Transverse colon (tissue), 4 donors: ENCODE measurements around the gene MIX23. TPM values are rescaled to one million over a fixed set of nuclear protein-coding genes. Genes with fewer than 3 reads are reported as not detected.

ENCODE experiments used
- DNase-seq: peaks from one replicate; pipeline ENCODE4 v3.0.0-alpha.2; 2019
- H3K27ac ChIP-seq, 4 donors: fragments of 200-600 bp; sonication (generic); 2 replicates each; pipeline ENCODE4 v1.5.1; 2016 to 2018; ENCODE audit warnings: inconsistent platforms in 4 of 4
- H3K27me3 ChIP-seq: fragments of 200-600 bp; sonication (generic); 2 replicates; pipeline ENCODE4 v1.5.1; 2017; ENCODE audit warnings: inconsistent platforms
- H3K36me3 ChIP-seq, 4 donors: fragments of 200-600 bp; sonication (generic); 2 replicates each; pipeline ENCODE4 v1.5.1; 2017 to 2019; ENCODE audit warnings: inconsistent platforms in 4 of 4
- H3K4me1 ChIP-seq, 4 donors: fragments of 200-600 bp; sonication (generic); 2 replicates each; pipeline ENCODE4 v1.5.1; 2017 to 2020; ENCODE audit warnings: inconsistent platforms in 4 of 4
- H3K4me3 ChIP-seq, 4 donors: fragments of 200-600 bp; sonication (generic); 1 replicate in 1 of 4; 2 replicates in 3 of 4; pipeline versions ENCODE4 v1.5.1 to v1.6.1; 2017 to 2019; ENCODE audit warnings: inconsistent platforms in 4 of 4
- H3K9me3 ChIP-seq, 2 donors: fragments of 200-600 bp; sonication (generic); 2 replicates each; pipeline ENCODE4 v1.5.1; 2017 to 2019; ENCODE audit warnings: inconsistent platforms in 2 of 2
- EP300 ChIP-seq: sonication (generic); formaldehyde crosslinking; IDR thresholded peaks from one replicate; pipeline ENCODE4 v1.6.1; 2017; ENCODE audit warnings: antibody characterized with exemption, low read depth
- POLR2A ChIP-seq: fragments of 450-650 bp; IDR thresholded peaks from one replicate; pipeline ENCODE4 v1.6.1; 2016; ENCODE audit warnings: antibody characterized with exemption, mild to moderate bottlenecking, moderate library complexity
- POLR2AphosphoS5 ChIP-seq, 3 donors: sonication (generic); formaldehyde crosslinking; IDR thresholded peaks; one replicate each; pipeline ENCODE4 v1.6.1; 2016; ENCODE audit warnings: antibody characterized with exemption in 3 of 3
- WGBS, 2 donors: methylation state at CpG; one replicate each; pipeline ENCODE4 v1.1.5; 2018; ENCODE audit warnings: low coverage in 1 of 2; 5-methylcytosine and 5-hydroxymethylcytosine counted together
- in situ Hi-C, 4 donors: fragments of 200-750 bp; cut with MboI; loops; one replicate each; pipeline versions ENCODE4 v1.15.0 to v1.15.1; 2017; ENCODE audit warnings: low sequenced_read_pairs in 3 of 4, low pct_ligation_motif_present in 1 of 4, low pct_unique_long_range_greater_than_20kb in 1 of 4
- intact Hi-C: fragments of 100-400 bp; cut with DNase I; formaldehyde crosslinking; loops from one replicate; pipeline ENCODE4 v1.15.1; 2023; ENCODE audit warnings: low total_unique reads
- total RNA-seq, 4 donors: library from RNA; depleted of rRNA; stranded (reverse); fragments of >200 nt; gene quantifications; one replicate each; pipeline ENCODE4 v1.1.0, GENCODE V29; 2016
- TF ChIP-seq, protein P1 (sequence below), 5 experiments: fragments of 200-600 bp in 3 of 5; fragments of 450-650 bp in 2 of 5; sonication (generic) in 3 of 5; IDR thresholded peaks; 1 replicate in 2 of 5; 2 replicates in 3 of 5; pipeline ENCODE4 v1.5.1; 2016 to 2017; ENCODE audit warnings: antibody characterized with exemption in 5 of 5, inconsistent platforms in 3 of 5, mild to moderate bottlenecking in 2 of 5, moderate library complexity in 1 of 5

MIX23 gene
- total RNA-seq, 4 donors from 2014 or later: 4.5 to 28.7 (median 10.7) TPM

DNA sequence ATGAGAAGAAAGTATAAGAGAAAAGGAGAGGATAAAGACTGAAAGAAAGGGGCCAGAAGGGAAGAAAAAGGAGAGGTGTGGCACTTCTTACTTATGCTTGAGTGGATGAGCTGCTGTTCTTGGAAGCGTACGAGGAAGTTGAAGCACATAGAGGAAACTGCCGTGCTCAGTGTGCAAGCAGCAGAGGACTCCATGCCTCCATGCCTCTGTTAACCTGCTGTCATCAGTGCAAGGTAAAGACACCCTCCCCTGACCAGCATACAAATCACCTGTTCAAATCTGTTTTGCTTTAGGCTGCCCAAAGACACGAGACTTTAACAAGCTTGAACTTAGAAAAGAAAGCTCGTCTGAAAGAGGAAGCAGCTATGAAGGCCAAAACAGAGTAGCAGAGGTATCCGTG, 26.4 kb upstream of the MIX23 start:
- H3K36me3 ChIP-seq: peaks cover 0 to 57% (median 26%) of the 10 kb centered on the region in 4 donors
- DNase-seq: no peak
- H3K4me1 ChIP-seq: peaks cover 0 to 14% (median under 1%) of the 10 kb centered on the region in 4 donors
- intact Hi-C loops (no loop called here), in situ Hi-C loops (loop anchor here in 1 of 4 donors (25.0 kb wide), 1 partner anchor 278 kb away; the partner anchor contains the start of gene PARP14)
- 81 to 84% methylated on average over 6 of the region's 6 CpGs for WGBS, 2 donors
- H3K9me3 ChIP-seq: no peaks in the 10 kb centered on the region
- no peak overlapping the region for H3K27ac ChIP-seq
- TF ChIP-seq EP300 (no peak), POLR2A (no peak), POLR2AphosphoS5 (IDR thresholded peaks at IDR 0.05) (no peak)
- TF ChIP-seq, protein P1, sequence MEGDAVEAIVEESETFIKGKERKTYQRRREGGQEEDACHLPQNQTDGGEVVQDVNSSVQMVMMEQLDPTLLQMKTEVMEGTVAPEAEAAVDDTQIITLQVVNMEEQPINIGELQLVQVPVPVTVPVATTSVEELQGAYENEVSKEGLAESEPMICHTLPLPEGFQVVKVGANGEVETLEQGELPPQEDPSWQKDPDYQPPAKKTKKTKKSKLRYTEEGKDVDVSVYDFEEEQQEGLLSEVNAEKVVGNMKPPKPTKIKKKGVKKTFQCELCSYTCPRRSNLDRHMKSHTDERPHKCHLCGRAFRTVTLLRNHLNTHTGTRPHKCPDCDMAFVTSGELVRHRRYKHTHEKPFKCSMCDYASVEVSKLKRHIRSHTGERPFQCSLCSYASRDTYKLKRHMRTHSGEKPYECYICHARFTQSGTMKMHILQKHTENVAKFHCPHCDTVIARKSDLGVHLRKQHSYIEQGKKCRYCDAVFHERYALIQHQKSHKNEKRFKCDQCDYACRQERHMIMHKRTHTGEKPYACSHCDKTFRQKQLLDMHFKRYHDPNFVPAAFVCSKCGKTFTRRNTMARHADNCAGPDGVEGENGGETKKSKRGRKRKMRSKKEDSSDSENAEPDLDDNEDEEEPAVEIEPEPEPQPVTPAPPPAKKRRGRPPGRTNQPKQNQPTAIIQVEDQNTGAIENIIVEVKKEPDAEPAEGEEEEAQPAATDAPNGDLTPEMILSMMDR (IDR thresholded peaks at IDR 0.05): no peak
- no peak overlapping the region for H3K4me3 ChIP-seq
- H3K27me3 ChIP-seq: no peaks in the 10 kb centered on the region

DNA sequence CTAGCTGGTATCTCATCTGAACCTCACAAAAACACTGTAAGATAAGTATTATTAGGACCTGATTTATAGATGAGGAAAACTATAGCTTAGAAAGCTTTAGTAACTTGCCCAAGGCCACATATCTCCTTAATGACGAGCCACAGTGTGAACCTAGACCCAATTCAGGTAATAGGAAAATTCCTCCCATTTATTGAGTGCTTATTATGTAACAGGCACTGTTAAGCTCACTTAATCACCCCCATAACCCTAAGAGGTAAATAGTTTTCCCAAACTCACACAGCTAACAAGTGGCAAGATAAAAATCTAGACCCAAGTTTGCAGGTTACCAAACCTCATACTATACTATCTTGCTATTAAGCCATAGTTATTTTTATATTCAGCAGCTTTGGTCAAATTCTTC, 24.9 kb upstream of the MIX23 start:
- peaks cover 0 to under 1% (median 0%) of the 10 kb centered on the region in 4 donors for H3K4me1 ChIP-seq
- H3K9me3 ChIP-seq: no peaks in the 10 kb centered on the region
- H3K27ac ChIP-seq: no peak overlapping the region
- 90 to 100% methylated on average over 1 of the region's 1 CpG for WGBS, 2 donors
- in situ Hi-C loops: loop anchor here in 1 of 4 donors (25.0 kb wide), 1 partner anchor 279 kb away; the partner anchor contains the start of gene PARP14
- TF ChIP-seq EP300: no peak
- TF ChIP-seq POLR2A: no peak
- TF ChIP-seq, protein P1 (IDR thresholded peaks at IDR 0.05): no peak
- TF ChIP-seq POLR2AphosphoS5 (IDR thresholded peaks at IDR 0.05): no peak
- H3K36me3 ChIP-seq: peaks cover 0 to 72% (median 32%) of the 10 kb centered on the region in 4 donors
- intact Hi-C loops: no loop called here
- H3K27me3 ChIP-seq: no peaks in the 10 kb centered on the region
- H3K4me3 ChIP-seq: no peak overlapping the region
- no peak for DNase-seq

DNA sequence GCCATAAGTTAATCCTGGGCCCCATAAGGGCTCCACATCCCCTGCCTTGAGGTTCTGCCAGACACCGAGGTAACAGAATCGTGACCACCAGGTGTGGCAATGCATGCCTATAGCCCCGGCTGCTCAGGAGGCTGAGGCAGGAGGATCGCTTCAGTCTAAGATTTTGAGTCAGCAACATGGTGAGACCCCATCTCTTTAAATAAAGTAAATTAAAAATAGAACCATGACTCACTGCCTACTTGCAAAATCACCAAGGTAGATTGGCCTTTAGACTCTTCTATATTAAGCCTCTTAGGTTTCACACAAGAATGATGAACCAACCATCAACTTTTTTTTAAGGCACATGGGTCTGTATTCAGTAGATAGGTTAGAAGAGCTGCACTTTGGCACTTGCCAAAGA, 23.2 kb upstream of the MIX23 start:
- intact Hi-C loops (no loop called here), in situ Hi-C loops (loop anchor here in 1 of 4 donors (25.0 kb wide), 1 partner anchor 281 kb away; the partner anchor contains the start of gene PARP14)
- TF ChIP-seq, protein P1 (IDR thresholded peaks at IDR 0.05): no peak
- TF ChIP-seq EP300 (no peak), POLR2AphosphoS5 (IDR thresholded peaks at IDR 0.05) (no peak), POLR2A (no peak)
- H3K4me3 ChIP-seq: no peak overlapping the region
- 78% methylated on average over 4 of the region's 4 CpGs; no CpG with 5 or more reads in 1 of the 2 donors for WGBS, 2 donors
- no peak overlapping the region for H3K27ac ChIP-seq
- H3K27me3 ChIP-seq: no peaks in the 10 kb centered on the region
- no peaks in the 10 kb centered on the region for H3K4me1 ChIP-seq
- H3K36me3 ChIP-seq: peaks cover 0 to 77% (median 34%) of the 10 kb centered on the region in 4 donors
- no peaks in the 10 kb centered on the region for H3K9me3 ChIP-seq
- DNase-seq: no peak

DNA sequence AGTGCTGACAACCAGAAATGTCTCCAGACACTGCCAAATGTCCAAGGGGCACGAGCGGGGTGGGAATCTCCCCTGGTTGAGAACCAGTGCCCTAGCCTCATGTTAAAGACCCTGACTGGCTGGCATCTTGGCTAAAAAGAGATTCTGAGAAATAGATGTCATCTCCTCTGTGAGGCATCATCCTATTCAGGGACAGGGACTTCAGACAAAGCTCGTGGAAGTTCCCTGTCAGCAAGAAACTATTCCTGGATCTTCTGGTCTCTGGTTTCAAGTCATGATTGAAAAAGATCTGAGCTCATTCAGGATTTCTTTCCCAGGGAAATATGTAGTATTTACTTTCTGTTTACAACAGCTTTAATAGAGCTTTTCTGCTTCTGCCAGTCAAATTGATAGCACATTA, 22.0 kb upstream of the MIX23 start:
- 95% methylated on average over 3 of the region's 3 CpGs; no CpG with 5 or more reads in 1 of the 2 donors for WGBS, 2 donors
- Histone ChIP-seq H3K27me3 (no peaks in the 10 kb centered on the region), H3K36me3 (peaks cover 0 to 72% (median 33%) of the 10 kb centered on the region in 4 donors), H3K27ac (no peak overlapping the region), H3K4me3 (no peak overlapping the region), H3K4me1 (no peaks in the 10 kb centered on the region), H3K9me3 (no peaks in the 10 kb centered on the region)
- DNase-seq: no peak
- intact Hi-C loops: no loop called here
- TF ChIP-seq, protein P1 (IDR thresholded peaks at IDR 0.05): no peak
- TF ChIP-seq EP300 (no peak), POLR2A (no peak), POLR2AphosphoS5 (IDR thresholded peaks at IDR 0.05) (no peak)
- in situ Hi-C loops: loop anchor here in 1 of 4 donors (25.0 kb wide), 1 partner anchor 282 kb away; the partner anchor contains the start of gene PARP14
